Smooth muscle cell (in vitro differentiated cells): ENCODE data around the gene MVK. TPM values are rescaled to one million over a fixed set of nuclear protein-coding genes. Genes with fewer than 3 reads are reported as not detected.

ENCODE experiments used
- DNase-seq: peaks from one replicate; lab custom pipeline; 2025; ENCODE audit not compliant: unreplicated experiment; lab: John Stamatoyannopoulos, UW
- H2AFZ ChIP-seq: fragments of 200-600 bp; sonication (generic); 2 replicates; pipeline ENCODE4 v1.6.0; 2016; ENCODE audit warnings: antibody characterized with exemption, low read depth, mild to moderate bottlenecking
- H3F3A ChIP-seq: fragments of 200-600 bp; sonication (generic); 2 replicates; pipeline ENCODE4 v1.6.0; 2017; ENCODE audit warnings: antibody characterized with exemption, low read depth
- H3K27ac ChIP-seq: fragments of 200-600 bp; sonication (generic); 2 replicates; pipeline ENCODE4 v1.5.1; 2016; ENCODE audit warnings: low read depth, mild to moderate bottlenecking
- H3K27me3 ChIP-seq: fragments of 200-600 bp; sonication (generic); 2 replicates; pipeline ENCODE4 v1.6.1; 2016; ENCODE audit warnings: low read depth, mild to moderate bottlenecking
- H3K36me3 ChIP-seq: fragments of 200-600 bp; sonication (generic); 2 replicates; pipeline ENCODE4 v1.5.1; 2016; ENCODE audit warnings: low read depth
- H3K4me1 ChIP-seq: fragments of 200-600 bp; sonication (generic); 2 replicates; pipeline ENCODE4 v1.5.1; 2016; ENCODE audit warnings: low read depth
- H3K4me2 ChIP-seq: fragments of 200-600 bp; sonication (generic); 2 replicates; pipeline ENCODE4 v1.6.0; 2016; ENCODE audit warnings: mild to moderate bottlenecking
- H3K4me3 ChIP-seq: fragments of 200-600 bp; sonication (generic); 2 replicates; pipeline ENCODE4 v1.5.1; 2016; ENCODE audit warnings: mild to moderate bottlenecking
- H3K79me2 ChIP-seq: fragments of 200-600 bp; sonication (generic); 2 replicates; pipeline ENCODE4 v1.6.0; 2016; ENCODE audit warnings: low read depth, mild to moderate bottlenecking
- H3K9ac ChIP-seq: fragments of 200-600 bp; sonication (generic); 2 replicates; pipeline ENCODE4 v1.6.0; 2016; ENCODE audit warnings: low read depth
- H3K9me3 ChIP-seq: fragments of 200-600 bp; sonication (generic); replicated peaks from 2 replicates; pipeline ENCODE4 v1.5.1; 2016; ENCODE audit warnings: low read depth
- H4K20me1 ChIP-seq: fragments of 200-600 bp; sonication (generic); 2 replicates; pipeline ENCODE4 v1.6.0; 2016; ENCODE audit warnings: low read depth
- CTCF ChIP-seq: fragments of 200-600 bp; sonication (generic); IDR thresholded peaks from 2 replicates; pipeline ENCODE4 v1.5.1; 2017; ENCODE audit warnings: borderline replicate concordance, mild to moderate bottlenecking, antibody characterized with exemption; ENCODE audit not compliant: insufficient read depth, poor library complexity, severe bottlenecking
- WGBS: methylation state at CpG from one replicate; pipeline ENCODE4 v1.1.7; 2016; ENCODE audit warnings: low lambda C conversion rate; 5-methylcytosine and 5-hydroxymethylcytosine counted together
- polyA plus RNA-seq: library from polyadenylated mRNA; unstranded; fragments of >200 nt; fragmentation: Nextera tagmentation; extraction: Ambion mirVana; gene quantifications from 2 replicates; pipeline ENCODE4 v1.2.1, GENCODE V29; 2016
- total RNA-seq: library from RNA; depleted of rRNA; stranded (reverse); fragments of >200 nt; gene quantifications from 2 replicates; pipeline ENCODE4 v1.2.3, GENCODE V29; 2014

The MVK gene
- total and polyA plus RNA-seq, 2 experiments from 2014 or later, result 16.3 to 21.1 TPM

GRCh38 chr12:109554761-109555160 lies 18.8 kb upstream of the MVK start:
- H3K4me2 ChIP-seq, result no peak overlapping the region

GRCh38 chr12:109555431-109556315 lies 17.9 kb upstream of the MVK start:
- H3K27ac ChIP-seq, result no peak overlapping the region
- H2AFZ ChIP-seq, result no peak overlapping the region
- H3K27me3 ChIP-seq, result no peaks in the 10 kb centered on the region
- no peaks in the 10 kb centered on the region for H3F3A ChIP-seq
- H3K4me1 ChIP-seq, result no peaks in the 10 kb centered on the region
- H3K4me2 ChIP-seq, result no peak overlapping the region
- no peak overlapping the region for H3K4me3 ChIP-seq
- WGBS, result 87% methylated on average over 18 of the region's 18 CpGs
- no peak overlapping the region for H3K9ac ChIP-seq
- no peak for DNase-seq
- no peaks in the 10 kb centered on the region for H3K36me3 ChIP-seq
- H3K9me3 ChIP-seq, result no peaks in the 10 kb centered on the region
- no peaks in the 10 kb centered on the region for H4K20me1 ChIP-seq
- no peak for TF ChIP-seq CTCF
- H3K79me2 ChIP-seq, result no peaks in the 10 kb centered on the region

More at GRCh38 chr12:109554761-109555160, 18.8 kb upstream of the MVK start:
- Histone ChIP-seq H3K27me3 (no peaks in the 10 kb centered on the region), H3K9ac (no peak overlapping the region), H4K20me1 (no peaks in the 10 kb centered on the region), H3K27ac (no peak overlapping the region), H3K4me3 (no peak overlapping the region), H3F3A (no peaks in the 10 kb centered on the region), H3K36me3 (no peaks in the 10 kb centered on the region), H3K79me2 (no peaks in the 10 kb centered on the region), H3K4me1 (no peaks in the 10 kb centered on the region), H2AFZ (no peak overlapping the region), H3K9me3 (no peaks in the 10 kb centered on the region)
- DNase-seq, result no peak
- WGBS, result 93% methylated on average over 6 of the region's 6 CpGs
- no peak for TF ChIP-seq CTCF

- Histone ChIP-seq H3K27ac (no peak overlapping the region), H3K4me3 (no peak overlapping the region), H3K27me3 (no peaks in the 10 kb centered on the region), H2AFZ (no peak overlapping the region), H3K4me2 (no peak overlapping the region), H3K36me3 (no peaks in the 10 kb centered on the region), H3K4me1 (no peaks in the 10 kb centered on the region), H3K9ac (no peak overlapping the region), H3K9me3 (no peaks in the 10 kb centered on the region), H3F3A (no peaks in the 10 kb centered on the region), H3K79me2 (no peaks in the 10 kb centered on the region), H4K20me1 (no peaks in the 10 kb centered on the region)
- no peak for DNase-seq
- WGBS, result 97% methylated on average over 9 of the region's 10 CpGs
- TF ChIP-seq CTCF, result no peak
Measured at GRCh38 chr12:109557200-109557599, 16.4 kb upstream of the MVK start.
